ENCODE results near the gene TMEM271.
"Not testable (repeated sequence)": the region's sequence is repeated elsewhere in the genome, so short reads cannot be mapped to it uniquely, and the experiment has no call there.

Gene TMEM271

DNA sequence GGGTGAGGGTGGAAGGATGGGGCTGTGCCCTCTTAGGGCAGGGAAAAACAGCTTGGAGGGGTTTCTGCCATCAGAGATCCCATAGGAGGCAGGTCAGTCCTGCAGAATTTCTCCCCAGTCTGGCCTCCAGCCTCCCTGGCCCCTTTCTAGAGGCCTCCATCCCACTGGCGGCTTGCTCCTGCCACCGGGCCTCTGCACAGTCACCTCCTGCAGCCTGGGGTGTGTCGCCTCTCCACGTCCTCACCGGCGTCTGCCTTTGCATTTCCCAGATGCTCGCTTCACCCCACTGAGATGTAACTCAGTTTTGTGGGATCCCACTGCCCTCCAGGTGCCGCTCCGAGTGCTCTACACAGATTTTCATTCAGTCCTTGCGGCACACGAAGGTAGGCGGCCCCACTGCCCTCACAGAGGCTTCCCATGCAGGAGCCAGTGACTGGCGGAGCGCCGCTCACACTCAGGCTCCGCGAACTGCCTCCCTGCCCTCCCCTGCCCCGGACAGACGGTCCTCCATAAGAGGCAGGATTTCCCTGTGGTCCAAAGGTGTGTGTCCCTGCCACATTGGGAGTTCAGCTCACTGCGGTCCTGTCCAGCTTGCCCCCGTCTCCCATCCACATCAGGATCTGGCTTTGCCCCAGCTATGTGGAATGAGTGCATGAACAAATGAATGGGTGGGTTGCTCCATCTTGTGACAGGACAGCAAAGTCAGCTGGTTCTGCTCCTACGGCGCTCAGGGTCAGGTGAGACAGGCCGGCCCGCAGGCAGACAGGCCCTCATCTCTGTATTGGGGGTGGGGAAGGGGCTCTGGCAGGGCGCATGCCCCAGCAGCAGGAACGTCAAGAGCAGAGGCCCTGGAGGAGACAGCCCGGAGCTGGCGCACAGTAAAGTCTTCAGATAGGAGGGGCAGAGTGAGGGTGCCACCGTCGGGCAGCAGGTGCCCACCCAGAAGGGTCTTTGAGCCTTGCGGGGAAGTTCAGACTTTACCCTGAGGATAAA is 2.7 kb upstream of the TMEM271 start:
- FAIRE-seq: no peak

GRCh38 chr4:577499-578450 is 1.7 kb upstream of the TMEM271 start:
- FAIRE-seq: no peak

DNA sequence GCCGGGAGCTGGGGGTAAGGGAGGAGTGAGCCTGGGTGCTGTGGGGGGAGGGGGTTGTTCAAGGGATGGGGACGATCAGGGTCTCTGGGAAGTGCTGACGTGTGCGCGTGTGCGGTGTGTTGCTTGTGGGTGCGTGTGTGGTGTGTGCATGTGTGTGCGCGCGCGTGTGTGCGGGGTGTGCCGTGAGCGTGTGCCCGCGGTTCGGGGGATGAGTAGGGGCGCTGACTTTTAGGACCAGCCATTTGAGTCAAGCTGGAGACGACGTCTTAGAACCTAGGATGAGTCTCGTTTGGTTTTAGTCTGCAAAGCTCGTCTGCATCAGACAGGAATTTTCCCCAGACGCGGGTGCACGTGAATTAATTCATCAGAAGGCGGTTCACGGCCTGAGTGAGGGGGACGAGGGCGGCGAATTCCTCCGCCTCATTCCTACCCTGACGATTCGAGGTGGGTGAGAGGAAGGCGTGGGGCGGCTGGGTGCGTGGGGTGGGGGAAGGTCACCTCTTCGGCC is 950 bp upstream of the TMEM271 start:
- FAIRE-seq: no peak

DNA sequence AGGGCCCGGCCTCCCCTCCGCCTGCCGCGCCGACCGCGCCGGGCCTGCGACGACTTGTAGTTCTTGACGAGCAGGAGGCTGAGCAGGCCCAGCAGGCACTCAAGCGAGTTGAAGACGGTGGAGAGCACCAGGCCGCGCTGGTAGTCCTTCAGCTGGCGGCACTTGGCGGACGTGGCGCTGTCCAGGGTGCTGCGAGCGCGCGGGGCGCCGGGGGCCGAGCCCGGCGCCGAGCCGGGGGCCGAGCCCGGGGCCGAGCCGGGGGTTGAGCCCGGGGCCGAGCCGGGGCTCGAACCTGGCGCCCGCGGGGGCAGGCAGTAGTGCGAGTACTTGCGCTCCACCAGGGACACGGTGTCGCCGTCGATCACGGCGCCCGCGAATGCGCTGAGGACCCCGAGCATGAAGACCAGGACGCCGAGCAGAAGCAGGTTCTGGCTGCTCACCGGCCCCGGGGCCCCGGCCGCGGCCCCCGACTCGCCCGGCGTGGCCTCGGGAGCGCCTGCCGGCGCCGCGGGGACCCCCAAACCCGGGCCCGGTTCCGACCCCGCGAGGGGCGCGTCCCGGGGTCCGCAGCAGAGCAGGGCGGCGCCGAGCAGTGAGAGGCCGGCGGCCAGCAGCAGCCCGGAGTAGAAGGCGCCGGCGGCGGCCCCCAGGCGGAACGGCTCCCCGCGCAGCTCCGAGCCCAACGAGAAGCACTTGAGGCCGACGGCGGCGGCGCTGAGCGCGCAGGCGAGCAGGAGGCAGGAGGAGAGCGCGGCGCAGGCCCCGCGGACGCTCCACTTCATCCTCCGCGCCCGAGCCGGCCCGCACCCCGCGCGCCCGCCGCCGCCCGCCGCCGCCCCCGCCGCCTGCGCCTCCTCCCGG is 584 bp downstream of the TMEM271 start:
- no peak for FAIRE-seq

GRCh38 chr4:574346-575161 is 1.5 kb downstream of the TMEM271 start:
- FAIRE-seq: no peak

DNA sequence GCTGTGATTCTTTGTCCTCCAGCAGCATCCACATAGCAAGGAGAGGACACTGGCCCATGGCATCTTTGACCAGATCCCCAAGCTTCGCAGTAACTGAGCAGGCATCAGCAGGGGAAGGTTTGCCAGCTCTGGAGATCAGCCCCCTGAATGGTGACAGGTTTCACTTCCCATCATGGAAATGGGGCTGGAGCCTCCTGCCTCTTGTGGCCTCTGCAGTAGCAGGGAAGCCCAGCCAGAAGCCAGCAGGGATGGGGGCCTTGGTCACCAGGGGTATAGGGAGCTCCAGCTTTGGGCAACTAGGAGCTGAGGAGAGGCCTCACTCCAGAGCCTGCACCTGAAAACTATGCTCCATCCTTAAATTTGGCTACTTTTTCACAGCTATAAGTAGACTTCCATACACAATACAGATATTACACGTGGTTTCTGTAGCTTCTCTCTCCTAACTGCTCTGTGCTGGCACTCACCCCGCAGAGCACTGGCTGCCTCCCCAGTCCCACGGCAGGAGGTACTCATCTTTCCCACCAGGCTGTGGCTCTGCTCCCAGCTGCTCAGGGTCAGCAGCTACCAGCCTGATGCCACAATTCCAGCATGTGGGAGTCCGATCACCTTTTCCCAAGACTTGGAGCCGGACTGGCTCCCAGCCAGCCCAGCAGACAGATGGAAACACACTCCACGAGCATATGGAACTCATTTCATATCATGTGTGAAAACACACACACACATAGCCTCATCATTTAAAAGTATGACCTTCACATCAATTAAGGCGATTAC is 2.8 kb downstream of the TMEM271 start:
- no peak for FAIRE-seq

DNA sequence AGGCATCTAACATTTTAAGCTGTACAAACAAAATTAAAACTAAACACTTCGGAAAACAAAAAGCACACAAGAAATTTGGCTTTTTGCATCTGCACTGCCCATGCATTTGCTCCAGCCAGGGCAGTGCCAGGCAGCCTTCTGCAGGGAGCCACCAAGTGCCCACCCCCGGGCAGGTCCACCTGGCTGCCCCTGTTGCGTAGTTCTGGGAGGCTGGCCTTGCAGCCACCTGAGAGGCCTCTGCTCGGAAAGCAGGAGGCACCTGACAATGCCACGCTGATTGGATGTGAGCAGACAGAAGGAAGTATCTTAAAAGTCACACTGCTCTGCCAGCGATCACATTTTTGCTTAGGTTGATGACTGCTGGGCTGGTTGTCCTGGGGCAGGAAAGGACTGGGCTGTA is 3.5 kb downstream of the TMEM271 start:
- FAIRE-seq: no peak

DNA sequence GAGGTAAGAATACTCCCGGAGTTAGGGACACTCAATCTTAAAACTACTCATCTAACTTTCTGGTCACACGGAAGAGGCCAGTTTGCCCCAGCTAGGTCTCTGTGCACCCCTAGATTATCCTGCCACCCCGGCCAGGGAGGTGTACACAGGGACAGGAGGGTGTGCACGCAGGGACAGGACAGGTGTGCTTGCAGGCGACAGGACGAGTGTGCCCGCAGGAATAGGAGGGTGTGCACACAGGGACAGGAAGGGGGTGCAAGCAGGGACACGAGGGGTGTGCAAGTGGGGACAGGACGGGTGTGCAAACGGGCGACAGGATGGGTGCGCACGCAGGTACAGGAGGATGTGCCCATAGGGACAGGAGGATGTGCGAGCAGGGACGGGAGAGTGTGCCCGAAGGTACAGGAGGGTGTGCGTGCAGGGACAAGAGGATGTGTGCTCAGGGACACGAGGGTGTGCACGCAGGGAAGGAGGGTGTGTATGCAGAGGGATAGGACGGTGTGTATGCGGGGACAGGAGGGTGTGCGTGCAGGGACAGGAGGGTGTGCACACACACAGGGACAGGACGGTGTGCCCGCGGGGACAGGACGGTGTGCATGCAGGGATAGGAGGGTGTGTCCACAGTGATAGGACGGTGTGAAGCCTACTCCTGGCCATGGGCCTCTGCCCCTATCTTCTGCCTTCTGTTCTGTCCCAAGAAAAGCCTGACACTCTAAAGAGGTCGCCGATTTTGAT is 4.1 kb downstream of the TMEM271 start:
- FAIRE-seq: no peak

DNA sequence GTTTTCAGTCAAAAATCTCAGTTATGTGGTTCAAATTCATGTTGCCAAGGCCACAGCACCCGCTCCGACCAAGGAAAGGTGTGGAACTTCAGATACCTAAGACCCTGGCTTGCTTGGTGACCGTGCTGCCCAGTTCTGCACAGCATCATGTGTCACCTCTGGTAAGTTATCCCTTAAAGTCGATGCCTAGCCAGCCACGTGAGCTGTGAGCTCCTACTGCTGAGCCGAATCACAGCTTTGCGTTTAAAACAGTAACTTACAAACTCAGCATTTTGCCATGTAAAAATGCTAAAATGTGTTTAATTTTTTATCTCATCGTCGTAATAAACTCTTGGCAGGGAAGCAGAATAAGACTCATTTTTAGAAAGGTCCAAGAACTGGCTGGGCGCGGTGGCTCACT is 5.3 kb downstream of the TMEM271 start:
- FAIRE-seq: no peak

DNA sequence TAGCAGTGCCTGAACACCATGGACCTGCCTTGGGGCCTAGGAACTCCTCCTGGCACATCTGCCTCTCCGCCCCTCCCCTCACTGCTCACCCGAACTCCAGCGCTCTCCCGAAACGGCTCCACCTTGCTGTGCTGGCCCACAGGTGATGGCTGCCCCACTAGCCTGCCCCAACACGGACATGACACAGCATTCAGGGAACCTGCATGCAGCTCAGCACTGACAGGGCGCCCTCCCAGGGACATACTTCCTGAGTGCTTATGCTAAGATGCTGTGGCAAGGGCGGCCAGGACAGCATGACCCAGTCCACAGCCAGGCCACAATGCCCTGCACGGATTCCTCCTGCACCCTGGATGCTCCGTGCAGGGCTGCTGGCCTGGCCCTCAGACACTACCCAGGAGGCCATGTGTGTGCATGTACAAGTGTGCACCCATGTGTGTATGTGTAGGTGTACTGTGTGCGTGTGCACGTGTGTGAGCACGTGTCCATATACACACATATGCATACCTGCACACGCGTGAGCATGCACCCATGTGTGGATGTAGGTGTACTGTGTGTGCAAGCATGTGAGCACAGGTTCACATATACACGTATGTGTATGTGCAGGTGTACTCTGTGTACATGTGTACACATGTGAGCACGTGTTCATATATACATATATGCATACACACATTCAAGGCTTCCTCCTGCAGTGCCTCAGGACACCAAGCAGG is 6.0 kb downstream of the TMEM271 start:
- no peak for FAIRE-seq

DNA sequence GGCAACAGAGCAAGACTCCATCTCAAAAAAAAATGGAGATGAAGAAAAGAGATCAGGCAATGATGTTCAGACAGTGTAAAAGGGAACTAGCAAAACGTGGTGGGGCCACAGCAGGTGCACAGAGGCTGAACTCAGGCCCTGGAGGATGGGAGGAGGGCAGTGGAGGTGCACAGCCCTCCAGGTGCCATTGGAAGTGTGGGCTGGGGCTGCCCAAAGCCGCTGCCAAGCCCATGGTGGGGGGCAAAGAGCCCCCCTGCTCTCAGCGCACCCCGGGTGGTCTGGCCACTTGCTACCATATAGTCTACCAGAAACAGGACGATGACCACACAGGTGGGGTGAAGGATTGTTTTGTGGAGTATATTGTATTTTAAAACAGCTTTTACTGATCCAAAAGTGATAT is 7.1 kb downstream of the TMEM271 start:
- no peak for FAIRE-seq

GRCh38 chr4:568351-568652 is 7.8 kb downstream of the TMEM271 start:
- FAIRE-seq: no peak

DNA sequence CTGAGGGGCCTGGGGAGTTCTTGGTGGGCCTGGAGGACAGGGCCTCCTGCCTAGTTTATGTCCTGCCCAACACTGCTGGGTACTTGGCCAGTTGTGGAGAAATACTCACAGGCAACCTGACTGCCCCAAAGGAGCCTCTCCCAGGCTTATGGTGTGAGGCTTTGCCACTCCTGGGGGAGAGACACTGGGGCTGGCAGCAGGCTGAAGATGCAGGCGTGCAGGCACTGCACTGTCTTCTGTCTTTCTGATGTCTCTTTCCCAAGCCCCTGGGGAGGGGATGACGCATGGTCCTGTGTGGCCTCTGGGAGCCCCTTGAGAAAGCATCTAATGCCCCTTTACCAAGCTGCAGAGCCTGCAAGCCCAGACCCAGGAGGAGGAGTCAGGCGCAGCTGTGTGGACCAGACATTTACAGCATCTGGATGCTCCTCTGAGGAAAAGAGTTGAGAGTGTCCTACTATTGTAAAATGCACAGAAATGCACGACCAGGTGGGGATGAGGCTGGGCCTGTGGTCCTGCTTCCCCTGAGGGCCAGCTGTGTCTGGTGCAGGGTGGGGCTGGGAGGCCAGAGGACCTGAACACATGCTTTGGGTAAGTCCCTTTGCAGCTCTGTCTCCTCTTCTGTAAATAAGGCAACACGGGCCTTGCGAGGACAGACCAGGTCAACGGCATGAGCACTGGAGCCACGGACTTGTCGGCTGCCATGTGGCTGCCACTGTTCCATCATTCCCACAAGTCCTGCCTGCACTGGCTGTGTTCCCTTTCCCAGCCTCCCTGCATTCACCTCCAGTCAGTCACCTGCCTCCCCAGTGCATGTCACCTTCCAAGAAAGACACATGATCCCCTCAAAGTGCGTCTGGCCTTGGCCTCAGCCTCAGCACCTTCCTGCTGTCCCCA is 8.4 kb downstream of the TMEM271 start:
- FAIRE-seq: no peak

DNA sequence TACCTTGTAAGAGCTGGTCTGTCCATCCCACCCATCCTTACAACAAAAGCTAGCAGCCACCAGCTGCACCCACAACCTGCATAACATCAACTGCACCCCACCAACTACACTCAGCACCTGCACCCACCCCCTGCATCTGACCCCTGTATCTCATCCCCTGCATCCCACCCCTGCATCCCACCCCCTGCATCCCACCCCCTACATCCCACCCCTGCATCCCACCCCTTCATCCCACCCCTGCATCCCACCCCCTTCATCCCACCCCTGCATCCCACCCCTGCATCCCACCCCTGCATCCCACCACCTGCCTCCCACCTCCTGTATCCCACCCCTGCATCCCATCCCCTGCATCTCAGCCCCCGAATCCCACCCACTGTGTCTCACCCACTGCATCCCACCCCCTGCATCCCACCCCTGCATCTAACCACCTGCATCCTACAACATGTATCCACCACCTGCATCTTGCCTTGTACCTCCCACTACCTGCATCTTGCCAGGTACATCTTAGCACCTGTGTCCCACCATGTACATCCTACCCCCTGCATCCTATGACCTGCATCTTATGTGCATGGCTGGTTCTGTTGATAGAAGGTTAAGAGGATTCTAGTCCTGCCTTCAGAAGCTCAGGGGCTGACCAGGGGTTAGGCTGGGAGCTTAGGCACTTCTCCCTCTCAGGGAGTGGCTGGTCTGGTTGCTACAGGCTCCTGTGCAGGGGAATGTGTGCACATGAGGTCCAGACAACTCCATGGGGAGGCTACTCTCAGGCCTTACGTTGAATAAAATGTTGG is 9.4 kb downstream of the TMEM271 start:
- FAIRE-seq: no peak

- no peak for FAIRE-seq
Measured at GRCh38 chr4:566035-566434, 10.1 kb downstream of the TMEM271 start.

DNA sequence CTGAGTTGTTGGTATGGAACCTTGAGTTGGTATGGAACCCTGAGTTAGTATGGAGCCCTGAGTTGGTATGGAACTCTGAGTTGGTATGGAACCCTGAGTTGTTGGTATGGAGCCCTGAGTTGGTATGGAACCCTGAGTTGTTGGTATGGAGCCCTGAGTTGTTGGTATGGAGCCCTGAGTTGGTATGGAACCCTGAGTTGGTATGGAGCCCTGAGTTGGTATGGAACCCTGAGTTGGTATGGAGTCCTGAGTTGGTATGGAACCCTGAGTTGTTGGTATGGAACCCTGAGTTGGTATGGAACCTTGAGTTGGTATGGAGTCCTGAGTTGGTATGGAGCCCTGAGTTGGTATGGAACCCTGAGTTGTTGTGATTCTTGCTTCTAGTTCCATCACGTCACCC is 10.5 kb downstream of the TMEM271 start:
- FAIRE-seq: not testable (repeated sequence)

- not testable (repeated sequence) for FAIRE-seq
Measured at GRCh38 chr4:562458-562857, 13.6 kb downstream of the TMEM271 start.

GRCh38 chr4:561426-561825 is 14.7 kb downstream of the TMEM271 start:
- no peak for FAIRE-seq

All from TTC549 (cell line).